GM18520 (cell line): ENCODE data around the gene HEPN1.

ENCODE experiments used
- ATAC-seq: cut with Tn5 transposase; IDR thresholded peaks from one replicate; pipeline ENCODE4 v1.9.1; 2021; ENCODE audit not compliant: unreplicated experiment

The HEPN1 gene

GRCh38 chr11:124884869-124885479, 34.1 kb upstream of the HEPN1 start:
- no peak for ATAC-seq

- ATAC-seq = no peak
Measured at GRCh38 chr11:124886476-124886875, 32.6 kb upstream of the HEPN1 start.

GRCh38 chr11:124886978-124887666, 31.9 kb upstream of the HEPN1 start:
- no peak for ATAC-seq

- ATAC-seq = no peak
Measured at GRCh38 chr11:124887667-124888013, 31.4 kb upstream of the HEPN1 start.

- no peak for ATAC-seq
Measured at GRCh38 chr11:124889191-124890091, 29.6 kb upstream of the HEPN1 start.

GRCh38 chr11:124890151-124890550, 28.9 kb upstream of the HEPN1 start:
- ATAC-seq = no peak

GRCh38 chr11:124890683-124891372, 28.2 kb upstream of the HEPN1 start:
- ATAC-seq = no peak

- no peak for ATAC-seq
Measured at GRCh38 chr11:124891373-124891861, 27.6 kb upstream of the HEPN1 start.

GRCh38 chr11:124892146-124892545, 26.9 kb upstream of the HEPN1 start:
- no peak for ATAC-seq

GRCh38 chr11:124892750-124893454, 26.1 kb upstream of the HEPN1 start:
- no peak for ATAC-seq

GRCh38 chr11:124893781-124894401, 25.2 kb upstream of the HEPN1 start:
- no peak for ATAC-seq

GRCh38 chr11:124894606-124895430, 24.2 kb upstream of the HEPN1 start:
- ATAC-seq = no peak

- ATAC-seq = no peak
Measured at GRCh38 chr11:124895471-124895971, 23.5 kb upstream of the HEPN1 start.

- no peak for ATAC-seq
Measured at GRCh38 chr11:124896071-124896750, 22.8 kb upstream of the HEPN1 start.

- no peak for ATAC-seq
Measured at GRCh38 chr11:124896821-124897391, 22.1 kb upstream of the HEPN1 start.

- no peak for ATAC-seq
Measured at GRCh38 chr11:124897674-124898262, 21.3 kb upstream of the HEPN1 start, which contains the start of gene ROBO4. TSS of gene ROBO4 (minus strand) at chr11:124897865. CDS start at chr11:124897795, 70 bp downstream.

GRCh38 chr11:124898263-124898680, 20.8 kb upstream of the HEPN1 start:
- no peak for ATAC-seq

- ATAC-seq = no peak
Measured at GRCh38 chr11:124898711-124899110, 20.3 kb upstream of the HEPN1 start.
